DMS153 treated with DMSO at 0.1 percent for 48 hours (cell line): Measurements from ENCODE around the gene RAPGEF2.
A peak's percentile ranks its signal among the peaks of the same experiment; 100 is the strongest.
"Not testable (repeated sequence)": the region's sequence is repeated elsewhere in the genome, so short reads cannot be mapped to it uniquely, and the experiment has no call there.

Experiments used
- DNase-seq: peaks from one replicate; lab custom pipeline; 2025; ENCODE audit not compliant: unreplicated experiment; lab: John Stamatoyannopoulos, UW

The RAPGEF2 gene

GRCh38 chr4:159097144-159097543, 5.7 kb upstream of the RAPGEF2 start:
- no peak for DNase-seq

GRCh38 chr4:159097785-159098184, 5.1 kb upstream of the RAPGEF2 start:
- DNase-seq, result no peak

- DNase-seq, result no peak
These were observed 4.3 kb upstream of the RAPGEF2 start for GRCh38 chr4:159098482-159099127.

- no peak for DNase-seq
These were observed 774 bp upstream of the RAPGEF2 start for GRCh38 chr4:159101988-159102621.

GRCh38 chr4:159103384-159103990, 608 bp downstream of the RAPGEF2 start:
- no peak for DNase-seq

- peak; percentile 25 for DNase-seq
These were observed 2.0 kb downstream of the RAPGEF2 start for GRCh38 chr4:159104694-159105414.

GRCh38 chr4:159105761-159106243, 2.9 kb downstream of the RAPGEF2 start:
- no peak for DNase-seq

GRCh38 chr4:159106636-159107035, 3.8 kb downstream of the RAPGEF2 start:
- DNase-seq, result no peak

GRCh38 chr4:159107203-159107925, 4.5 kb downstream of the RAPGEF2 start:
- no peak for DNase-seq

GRCh38 chr4:159108124-159108523, 5.2 kb downstream of the RAPGEF2 start:
- no peak for DNase-seq

GRCh38 chr4:159110961-159111360, 8.1 kb downstream of the RAPGEF2 start:
- no peak for DNase-seq

- no peak for DNase-seq
These were observed 8.5 kb downstream of the RAPGEF2 start for GRCh38 chr4:159111416-159111815.

GRCh38 chr4:159113366-159113765, 10.5 kb downstream of the RAPGEF2 start:
- DNase-seq, result not testable (repeated sequence)

- DNase-seq, result not testable (repeated sequence)
These were observed 13.2 kb downstream of the RAPGEF2 start for GRCh38 chr4:159116098-159116497.

GRCh38 chr4:159116693-159117092, 13.8 kb downstream of the RAPGEF2 start:
- peak; percentile 26 for DNase-seq

- no peak for DNase-seq
These were observed 14.7 kb downstream of the RAPGEF2 start for GRCh38 chr4:159117564-159117963.

GRCh38 chr4:159117968-159118367, 15.1 kb downstream of the RAPGEF2 start:
- DNase-seq, result no peak

- no peak for DNase-seq
These were observed 18.5 kb downstream of the RAPGEF2 start for GRCh38 chr4:159121371-159121770.

GRCh38 chr4:159126716-159127115, 23.8 kb downstream of the RAPGEF2 start:
- DNase-seq, result no peak

GRCh38 chr4:159127745-159128518, 25.1 kb downstream of the RAPGEF2 start:
- no peak for DNase-seq
